ENCODE results near the gene CLTA. TPM values are rescaled to one million over a fixed set of nuclear protein-coding genes. Genes with fewer than 3 reads are reported as not detected.

Gene CLTA
- polyA plus RNA-seq, 2 of the 4 experiments (the other 2 are of a cell fraction): 291 to 312 TPM

GRCh38 chr9:36169166-36169565 is 21.6 kb upstream of the CLTA start, which contains the start of gene CCIN:
TSS of gene CCIN (plus strand) at chr9:36169388. CDS start at chr9:36169503, 115 bp downstream.
- Histone ChIP-seq H3K4me2 (no peak within 1 kb of the TSS), H3K4me3 (no peak within 1 kb of the TSS), H3K9me3 (no peaks in the 10 kb centered on the region), H3K27ac (no peak within 1 kb of the TSS), H3K4me1 (peaks cover 13% of the 10 kb centered on the region; the same call in 2 of the 3 replicates)
- FAIRE-seq (no peak), DNase-seq (ENCODE audit: low read depth in 1 of 2, low spot score in 1 of 2) (no peak), ATAC-seq (no peak)
- 84% methylated on average over 6 of the region's 6 CpGs for WGBS (ENCODE audit: missing lambda C conversion rate)
- ChIA-PET POLR2A (interaction anchor here (2.2 kb wide), 1 partner anchor 21 kb away, joined by 9 read pairs; the partner anchor contains the start of gene CLTA), CTCF (interaction anchor here (0.6 to 16.6 kb wide), 12 partner anchors 8 to 222 kb away, joined by 3 to 321 read pairs (median 6); partner anchors contain the start of genes CLTA and GLIPR2)
- TF ChIP-seq ZNF302 (CRISPR knock-in tag; IDR thresholded peaks at IDR 0.05): no peak
- TF ChIP-seq JUNB (IDR thresholded peaks at IDR 0.05): no peak
- no peak for TF ChIP-seq PHF8 (IDR thresholded peaks at IDR 0.05; ENCODE audit: borderline replicate concordance, low read depth)

DNA sequence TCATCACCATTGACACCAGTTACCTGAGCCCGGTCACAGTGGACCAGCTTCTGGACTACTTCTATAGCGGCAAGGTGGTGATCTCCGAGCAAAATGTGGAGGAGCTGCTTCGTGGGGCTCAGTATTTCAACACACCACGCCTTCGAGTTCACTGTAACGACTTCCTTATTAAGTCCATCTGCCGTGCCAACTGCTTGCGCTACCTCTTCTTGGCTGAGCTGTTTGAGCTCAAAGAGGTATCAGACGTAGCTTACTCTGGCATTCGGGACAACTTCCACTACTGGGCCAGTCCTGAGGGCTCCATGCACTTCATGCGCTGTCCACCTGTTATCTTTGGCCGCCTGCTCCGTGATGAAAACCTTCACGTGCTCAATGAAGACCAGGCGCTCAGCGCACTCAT is 21.0 kb upstream of the CLTA start:
- Histone ChIP-seq H3K9me3 (no peaks in the 10 kb centered on the region), H3K4me3 (no peak overlapping the region), H3K27ac (no peak overlapping the region), H3K4me1 (peaks cover 7% of the 10 kb centered on the region; the same call in 1 of the 3 replicates), H3K4me2 (no peak overlapping the region)
- 82% methylated on average over 17 of the region's 17 CpGs for WGBS (ENCODE audit: missing lambda C conversion rate)
- no peak for DNase-seq (ENCODE audit: low read depth in 1 of 2, low spot score in 1 of 2)
- ChIA-PET POLR2A (interaction anchor here (2.2 kb wide), 1 partner anchor 21 kb away, joined by 9 read pairs; the partner anchor contains the start of gene CLTA), CTCF (interaction anchor here (1.4 to 16.6 kb wide), 12 partner anchors 8 to 223 kb away, joined by 3 to 321 read pairs (median 6); partner anchors contain the start of genes CLTA and GLIPR2)
- no peak for ATAC-seq
- no peak for TF ChIP-seq ZNF302 (CRISPR knock-in tag; IDR thresholded peaks at IDR 0.05)
- TF ChIP-seq GATA3 (IDR thresholded peaks at IDR 0.05; ENCODE audit: borderline replicate concordance): no peak
- TF ChIP-seq EHF (CRISPR knock-in tag; IDR thresholded peaks at IDR 0.05): no peak
- TF ChIP-seq FOXS1 (CRISPR knock-in tag; IDR thresholded peaks at IDR 0.05): no peak
- no peak for TF ChIP-seq RAD21 (conservative IDR thresholded peaks at IDR 0.05 in 1 of 2, IDR thresholded peaks at IDR 0.05 in 1 of 2)
- no peak for TF ChIP-seq HOXA7 (CRISPR knock-in tag; IDR thresholded peaks at IDR 0.05)
- TF ChIP-seq HDAC2 (IDR thresholded peaks at IDR 0.05): no peak
- TF ChIP-seq, protein P1, sequence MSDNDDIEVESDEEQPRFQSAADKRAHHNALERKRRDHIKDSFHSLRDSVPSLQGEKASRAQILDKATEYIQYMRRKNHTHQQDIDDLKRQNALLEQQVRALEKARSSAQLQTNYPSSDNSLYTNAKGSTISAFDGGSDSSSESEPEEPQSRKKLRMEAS (IDR thresholded peaks at IDR 0.05): no peak
- no peak for TF ChIP-seq KDM1A (IDR thresholded peaks at IDR 0.05; ENCODE audit: low read depth)
- FAIRE-seq: no peak

DNA sequence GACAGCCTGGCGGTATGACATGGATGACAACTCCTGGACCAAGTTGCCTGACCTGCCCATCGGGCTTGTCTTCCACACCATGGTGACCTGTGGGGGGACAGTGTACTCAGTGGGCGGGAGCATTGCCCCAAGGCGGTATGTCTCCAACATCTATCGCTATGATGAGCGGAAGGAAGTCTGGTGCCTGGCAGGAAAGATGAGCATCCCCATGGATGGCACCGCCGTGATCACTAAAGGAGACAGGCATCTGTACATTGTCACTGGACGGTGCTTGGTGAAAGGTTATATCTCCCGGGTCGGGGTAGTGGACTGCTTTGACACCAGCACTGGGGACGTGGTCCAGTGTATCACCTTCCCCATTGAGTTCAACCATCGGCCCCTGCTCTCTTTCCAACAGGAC is 20.2 kb upstream of the CLTA start:
- CTCF ChIA-PET: interaction anchor here (0.5 to 16.6 kb wide), 5 partner anchors 20 to 224 kb away, joined by 3 to 321 read pairs (median 5); partner anchors contain the start of gene CLTA
- no peak for TF ChIP-seq CBX2 (IDR thresholded peaks at IDR 0.05; ENCODE audit: borderline replicate concordance, low read depth)
- TF ChIP-seq, protein P2, sequence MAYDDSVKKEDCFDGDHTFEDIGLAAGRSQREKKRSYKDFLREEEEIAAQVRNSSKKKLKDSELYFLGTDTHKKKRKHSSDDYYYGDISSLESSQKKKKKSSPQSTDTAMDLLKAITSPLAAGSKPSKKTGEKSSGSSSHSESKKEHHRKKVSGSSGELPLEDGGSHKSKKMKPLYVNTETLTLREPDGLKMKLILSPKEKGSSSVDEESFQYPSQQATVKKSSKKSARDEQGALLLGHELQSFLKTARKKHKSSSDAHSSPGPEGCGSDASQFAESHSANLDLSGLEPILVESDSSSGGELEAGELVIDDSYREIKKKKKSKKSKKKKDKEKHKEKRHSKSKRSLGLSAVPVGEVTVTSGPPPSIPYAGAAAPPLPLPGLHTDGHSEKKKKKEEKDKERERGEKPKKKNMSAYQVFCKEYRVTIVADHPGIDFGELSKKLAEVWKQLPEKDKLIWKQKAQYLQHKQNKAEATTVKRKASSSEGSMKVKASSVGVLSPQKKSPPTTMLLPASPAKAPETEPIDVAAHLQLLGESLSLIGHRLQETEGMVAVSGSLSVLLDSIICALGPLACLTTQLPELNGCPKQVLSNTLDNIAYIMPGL (CRISPR knock-in tag; IDR thresholded peaks at IDR 0.05; ENCODE audit: borderline replicate concordance): no peak
- TF ChIP-seq FOSL2 (IDR thresholded peaks at IDR 0.05): no peak
- no peak for TF ChIP-seq FOSL2 (CRISPR knock-in tag; IDR thresholded peaks at IDR 0.05)
- no peak for TF ChIP-seq POLR2AphosphoS2 (conservative IDR thresholded peaks at IDR 0.05; ENCODE audit: low read length)
- no peak for TF ChIP-seq SREBF2 (IDR thresholded peaks at IDR 0.05)
- no peak for TF ChIP-seq USF2 (IDR thresholded peaks at IDR 0.05)
- FAIRE-seq: no peak

More for the DNA sequence above, 20.2 kb upstream of the CLTA start:
- WGBS (ENCODE audit: missing lambda C conversion rate): 70% methylated on average over 12 of the region's 13 CpGs
- POLR2A ChIA-PET: interaction anchor here (2.2 kb wide), 1 partner anchor 20 kb away, joined by 9 read pairs; the partner anchor contains the start of gene CLTA
- no peaks in the 10 kb centered on the region for H3K9me3 ChIP-seq
- H3K4me1 ChIP-seq: peaks cover 5% of the 10 kb centered on the region; the same call in 1 of the 3 replicates
- no peak overlapping the region for H3K27ac ChIP-seq
- DNase-seq (ENCODE audit: low read depth in 1 of 2, low spot score in 1 of 2) (no peak), ATAC-seq (no peak)
- no peak overlapping the region for H3K4me3 ChIP-seq
- H3K4me2 ChIP-seq: no peak overlapping the region

Measured in A549 (cell line).